Heart left ventricle (tissue), 16 donors: ENCODE results near the gene RAP1GDS1. TPM values are rescaled to one million over a fixed set of nuclear protein-coding genes. Genes with fewer than 3 reads are reported as not detected.
A peak's percentile ranks its signal among the peaks of the same experiment; 100 is the strongest.
"Not testable (repeated sequence)": the region's sequence is repeated elsewhere in the genome, so short reads cannot be mapped to it uniquely, and the experiment has no call there.

ENCODE experiments used
- ATAC-seq, 4 donors: fragments of 200-7000 bp; cut with Tn5 transposase; one replicate each; pipeline ENCODE4 v1.9.1; 2020 to 2022; ENCODE audit warnings: moderate library complexity in 4 of 4, mild to moderate bottlenecking in 3 of 4, moderate number of reproducible peaks in 1 of 4
- DNase-seq, 5 donors: peaks; one replicate each; pipeline ENCODE4 v3.0.0-alpha.2; 2020
- H3K27ac ChIP-seq, 12 donors: fragments of 200-600 bp; sonication (generic) in 4 of 12; one replicate each; pipeline versions ENCODE4 v1.5.0 to v1.8.0; 2016 to 2022; ENCODE audit warnings: mild to moderate bottlenecking in 2 of 12
- H3K27me3 ChIP-seq, 9 donors: fragments of 200-600 bp; sonication (generic) in 2 of 9; one replicate each; pipeline versions ENCODE4 v1.5.1 to v1.8.0; 2016 to 2022; ENCODE audit warnings: mild to moderate bottlenecking in 3 of 9
- H3K36me3 ChIP-seq, 9 donors: fragments of 200-600 bp; sonication (generic) in 2 of 9; one replicate each; pipeline versions ENCODE4 v1.5.0 to v1.8.0; 2018 to 2022; ENCODE audit warnings: mild to moderate bottlenecking in 2 of 9
- H3K4me1 ChIP-seq, 12 donors: fragments of 200-600 bp; sonication (generic) in 4 of 12; one replicate each; pipeline versions ENCODE4 v1.5.0 to v1.8.0; 2016 to 2022; ENCODE audit warnings: mild to moderate bottlenecking in 3 of 12
- H3K4me3 ChIP-seq, 12 donors: fragments of 200-600 bp; sonication (generic) in 4 of 12; one replicate each; pipeline versions ENCODE4 v1.5.0 to v1.8.0; 2017 to 2022; ENCODE audit warnings: mild to moderate bottlenecking in 9 of 12, moderate library complexity in 4 of 12
- H3K9me3 ChIP-seq, 12 donors: fragments of 200-600 bp; sonication (generic) in 4 of 12; one replicate each; pipeline versions ENCODE4 v1.5.0 to v1.8.0; 2016 to 2022; ENCODE audit warnings: mild to moderate bottlenecking in 1 of 12
- CTCF ChIP-seq, 12 donors: fragments of 200-600 bp; sonication (generic) in 4 of 12; IDR thresholded peaks; one replicate each; pipeline versions ENCODE4 v1.5.0 to v1.8.0; 2018 to 2022; ENCODE audit warnings: antibody characterized with exemption in 12 of 12, mild to moderate bottlenecking in 5 of 12
- POLR2A ChIP-seq, 2 donors: fragments of 450-650 bp; IDR thresholded peaks; one replicate each; pipeline ENCODE4 v1.6.1; 2017; ENCODE audit warnings: antibody characterized with exemption in 2 of 2, mild to moderate bottlenecking in 2 of 2, moderate library complexity in 2 of 2
- WGBS, 4 donors: extraction: QIAGEN DNeasy Blood & Tissue Kit in 2 of 4; methylation state at CpG; one replicate each; pipeline versions ENCODE4 v1.1.5 to v1.1.7; 2013 to 2018; 5-methylcytosine and 5-hydroxymethylcytosine counted together
- intact Hi-C, 10 donors: fragments of 100-400 bp; cut with DNase I; formaldehyde crosslinking; loops; one replicate each; pipeline versions ENCODE4 v1.11.1 to v1.14.2; 2022
- polyA plus RNA-seq, 2 donors: library from polyadenylated mRNA; stranded (reverse); fragments of 200-250 nt; gene quantifications; one replicate each; pipeline ENCODE4 v1.2.3, GENCODE V29; 2013
- total RNA-seq, 9 donors: library from RNA; depleted of rRNA in 2 of 9; stranded (reverse); fragments of >200 nt in 2 of 9; fragmentation: NEBNext Ultra II Directional in 3 of 9; extraction: Animal tissue kit (Norgen Biotek cat#: 25700) in 3 of 9; gene quantifications; one replicate each; pipeline versions ENCODE4 v1.1.0 to v1.2.4, GENCODE V29; 2016 to 2023
- donor health status: ischemic (EF 13 %, LVEDD 7.1; RV severe dilation, severe dysfunction).
- donor health status: healthy with polysubstance abuse.
- donor health status: DM: no; HTN: yes; CAD: no.
- donor health status: DM: no; HTN: no; CAD: no.
- donor health status: ischemic (EF 25% LVEDD 6.9; RV normal size, moderate dysfunction).
- donor health status: ischemic (EF 25% LVEDD 5.7; RV mildly dilated, moderate dysfunction).
- donor health status: healthy.
- donor health status: DM: yes; HTN: yes; CAD: no.
- donor health status: ischemic (EF 35%, LVEDD 5.7; RV mildly dilated, moderate dysfunction).
- donor health status: nonischemic (EF 11% LVEDD 7.7; RV severe dilation, severe dysfunction).
- donor health status: DM: yes; HTN: yes; CAD: no.
- donor health status: PGD.
- donor health status: ischemic (EF 29% LVEDD 5.4; RV normal size, mild dysfunction).
- donor health status: nonischemic (EF 23%, LVEDD 6.1; RV moderate dilation, normal function).

The RAP1GDS1 gene
- total and polyA plus RNA-seq, 11 donors = 4.2 to 26.6 (median 12.5) TPM

- Histone ChIP-seq H3K4me1 (no peaks in the 10 kb centered on the region), H3K4me3 (no peak overlapping the region), H3K9me3 (no peaks in the 10 kb centered on the region), H3K27ac (no peak overlapping the region), H3K27me3 (no peaks in the 10 kb centered on the region), H3K36me3 (peaks cover 0 to 9% (median 0%) of the 10 kb centered on the region in 9 donors)
- ATAC-seq (no peak), DNase-seq (no peak)
- intact Hi-C loops = no loop called here
- 95 to 99% (median 97%) methylated on average over 1 of the region's 1 CpG for WGBS, 4 donors
- TF ChIP-seq POLR2A (IDR thresholded peaks at IDR 0.05) (no peak), CTCF (IDR thresholded peaks at IDR 0.05) (no peak)
These were observed 57.8 kb downstream of the RAP1GDS1 start for GRCh38 chr4:98319021-98319420.

GRCh38 chr4:98326168-98326567 is 65.0 kb downstream of the RAP1GDS1 start:
- H3K4me1 ChIP-seq = no peaks in the 10 kb centered on the region
- no peak for ATAC-seq
- H3K4me3 ChIP-seq = no peak overlapping the region
- no peaks in the 10 kb centered on the region for H3K27me3 ChIP-seq
- TF ChIP-seq CTCF (IDR thresholded peaks at IDR 0.05) (no peak), POLR2A (IDR thresholded peaks at IDR 0.05) (no peak)
- intact Hi-C loops = no loop called here
- H3K27ac ChIP-seq = no peak overlapping the region
- DNase-seq = no peak
- no peaks in the 10 kb centered on the region for H3K36me3 ChIP-seq
- WGBS, 4 donors = 94 to 99% (median 98%) methylated on average over 2 of the region's 2 CpGs
- H3K9me3 ChIP-seq = peaks cover 0 to 11% (median 0%) of the 10 kb centered on the region in 12 donors

- H3K27ac ChIP-seq = no peak overlapping the region
- H3K36me3 ChIP-seq = no peaks in the 10 kb centered on the region
- 97 to 100% (median 99%) methylated on average over 1 of the region's 1 CpG for whole genome bisulfite sequencing, 4 donors
- H3K4me1 ChIP-seq = no peaks in the 10 kb centered on the region
- H3K9me3 ChIP-seq = peaks cover 0 to 18% (median 3%) of the 10 kb centered on the region in 12 donors
- TF ChIP-seq POLR2A (IDR thresholded peaks at IDR 0.05) (no peak), CTCF (IDR thresholded peaks at IDR 0.05) (no peak)
- intact Hi-C loops = no loop called here
- ATAC-seq (no peak), DNase-seq (no peak)
- no peaks in the 10 kb centered on the region for H3K27me3 ChIP-seq
- H3K4me3 ChIP-seq = no peak overlapping the region
These were observed 66.5 kb downstream of the RAP1GDS1 start for GRCh38 chr4:98327694-98328093.

- ATAC-seq, H3K4me1 ChIP-seq, H3K4me3 ChIP-seq, H3K36me3 ChIP-seq, intact Hi-C loops, H3K27ac ChIP-seq, H3K27me3 ChIP-seq: not testable (repeated sequence)
- WGBS, 4 donors = 96 to 99% (median 97%) methylated on average over 26 to 31 of the region's 31 CpGs
- DNase-seq = peak in 1 of 5 donors; percentile 63
- H3K9me3 ChIP-seq = peaks cover 0 to 41% (median 22%) of the 10 kb centered on the region in 12 donors
These were observed 68.9 kb downstream of the RAP1GDS1 start for GRCh38 chr4:98329879-98330640.

- DNase-seq (no peak), ATAC-seq (no peak)
- intact Hi-C loops = no loop called here
- no peak overlapping the region for H3K4me3 ChIP-seq
- peaks cover 0 to 43% (median 22%) of the 10 kb centered on the region in 12 donors for H3K9me3 ChIP-seq
- H3K4me1 ChIP-seq = no peaks in the 10 kb centered on the region
- H3K27me3 ChIP-seq = no peaks in the 10 kb centered on the region
- 83 to 100% (median 92%) methylated on average over 1 of the region's 1 CpG for WGBS, 4 donors
- H3K27ac ChIP-seq = no peak overlapping the region
- TF ChIP-seq CTCF (IDR thresholded peaks at IDR 0.05) = no peak
- TF ChIP-seq POLR2A (IDR thresholded peaks at IDR 0.05) = no peak
- H3K36me3 ChIP-seq = no peaks in the 10 kb centered on the region
These were observed 70.8 kb downstream of the RAP1GDS1 start for GRCh38 chr4:98332017-98332416.
